ENCODE results near the gene JAKMIP2.

The JAKMIP2 gene

DNA sequence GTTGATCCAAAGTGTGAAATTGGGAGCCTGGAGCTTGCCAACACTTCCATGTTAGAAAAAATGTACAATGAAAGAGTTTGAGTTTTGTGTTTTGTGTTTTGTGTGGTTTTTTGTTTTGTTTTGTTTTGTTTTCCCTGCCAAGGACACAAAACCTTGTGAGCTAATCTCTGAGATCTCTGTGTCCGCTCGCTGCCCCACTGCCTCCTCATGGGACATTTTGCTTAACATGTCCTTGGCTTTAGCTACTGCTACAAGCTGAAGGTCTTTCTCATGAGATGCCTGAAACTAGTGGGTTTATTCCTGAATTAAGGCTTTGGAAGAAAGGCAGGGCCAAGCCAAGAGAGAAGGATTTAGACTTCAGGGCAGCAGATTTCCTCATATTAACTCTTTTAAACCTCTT, 7.3 kb upstream of the JAKMIP2 start:
- DNase-seq (ENCODE audit: low read depth in 2 of 2) = no peak

DNA sequence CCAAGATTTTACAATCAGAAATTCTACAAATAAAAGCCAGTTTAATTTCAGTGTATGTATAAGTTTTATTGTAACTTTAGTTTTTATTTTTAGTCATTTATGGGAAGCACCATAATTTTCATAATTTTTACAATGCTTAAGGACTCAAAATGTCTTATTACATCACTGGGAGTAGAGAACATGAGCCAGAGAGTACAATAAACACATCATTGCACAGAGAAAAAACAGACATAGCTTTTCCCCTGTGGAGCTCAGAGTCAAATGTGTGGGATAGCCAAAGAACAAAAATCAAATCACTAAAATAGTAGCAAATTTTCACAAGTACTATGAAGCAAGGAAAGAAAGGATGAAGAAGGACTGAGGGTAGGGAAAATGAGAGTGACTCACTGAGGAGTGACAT, 5.5 kb upstream of the JAKMIP2 start:
- DNase-seq (ENCODE audit: low read depth in 2 of 2) = no peak

DNA sequence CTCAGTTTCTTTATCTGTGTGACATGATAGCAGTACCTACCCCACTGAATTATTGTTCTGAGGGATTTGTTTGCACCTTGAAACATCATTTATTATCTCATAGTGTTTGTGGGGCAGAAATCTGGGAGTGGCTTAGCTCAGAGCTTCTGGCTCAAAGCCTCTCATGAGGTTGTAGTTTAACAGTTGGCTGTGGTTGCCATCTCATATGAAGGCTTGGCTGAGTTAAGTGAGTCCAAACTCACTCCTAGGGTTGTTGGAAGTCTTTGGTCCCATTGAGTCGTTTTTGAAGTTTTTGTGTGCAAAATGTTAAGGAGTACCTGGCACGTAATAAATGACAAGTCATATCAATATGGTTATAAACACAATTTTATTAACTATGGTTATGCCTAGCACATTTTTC, 3.6 kb upstream of the JAKMIP2 start:
- DNase-seq (ENCODE audit: low read depth in 2 of 2) = no peak

DNA sequence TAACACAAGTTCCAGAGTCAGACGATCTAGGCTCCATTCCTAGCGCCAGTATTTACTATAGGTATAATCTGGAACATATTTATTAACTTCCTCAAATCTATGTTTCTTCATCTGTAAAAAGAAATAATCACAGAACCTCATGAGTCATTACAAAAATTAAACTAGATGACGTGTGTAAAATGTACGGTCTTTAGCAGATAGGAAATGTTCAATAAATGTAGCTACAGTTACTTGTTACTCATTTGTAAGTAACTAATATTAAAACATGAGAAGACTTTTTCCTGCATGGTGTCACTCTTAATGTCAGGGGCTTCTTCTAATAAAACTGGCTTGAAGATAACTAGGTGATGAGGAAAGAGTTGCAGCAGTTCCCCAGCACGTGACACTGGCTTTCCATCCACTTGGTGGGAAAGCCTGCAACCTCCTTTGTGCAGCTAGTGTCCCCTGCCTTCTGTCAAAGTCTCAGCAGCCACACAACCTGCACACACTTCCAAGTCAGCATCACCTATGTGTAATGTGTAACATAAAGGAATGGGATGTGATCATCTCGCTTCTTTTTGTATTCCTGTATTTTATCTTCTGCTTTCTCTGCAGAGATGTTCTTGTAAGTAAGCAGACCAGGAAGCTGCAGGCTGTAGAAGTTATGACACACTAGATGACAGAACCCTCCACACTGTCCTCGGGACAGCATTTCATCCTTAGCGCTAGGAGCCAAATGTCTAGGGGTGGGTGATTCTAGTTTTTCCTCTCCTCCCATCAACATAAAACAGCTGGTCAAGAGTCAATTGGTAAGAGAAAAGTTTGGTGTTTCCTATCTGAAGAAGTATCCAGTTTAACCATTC, 1.8 kb upstream of the JAKMIP2 start:
- no peak for DNase-seq (ENCODE audit: low read depth in 2 of 2)

DNA sequence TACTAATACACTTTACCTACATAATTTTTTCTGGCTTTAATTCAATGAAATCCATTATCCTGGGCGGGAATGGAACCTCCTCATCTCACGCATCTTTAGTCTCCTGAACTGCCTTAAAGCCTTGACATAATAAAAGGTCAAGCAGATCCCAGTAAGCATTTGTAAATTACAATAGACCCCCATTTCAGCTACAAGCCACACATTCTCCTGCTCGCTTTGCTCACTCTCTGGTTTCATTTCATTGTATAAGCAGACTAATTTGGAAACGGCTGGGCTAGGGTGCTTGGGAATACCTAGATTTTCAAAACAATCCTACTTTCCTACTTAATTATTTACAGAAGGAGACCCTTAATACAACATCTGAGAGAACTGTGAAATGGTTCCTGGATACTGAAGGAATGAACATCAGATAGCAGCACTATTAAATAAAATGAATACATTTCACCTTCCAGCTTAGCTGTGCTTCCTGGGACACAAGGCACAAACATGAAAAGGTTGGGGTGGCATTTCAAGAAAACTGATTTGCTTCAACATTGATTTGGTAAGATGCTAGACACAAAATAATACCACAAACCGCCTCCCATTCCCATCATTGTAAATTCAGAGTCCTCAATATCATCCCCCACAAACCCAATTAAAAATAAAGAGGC, 1.5 kb downstream of the JAKMIP2 start:
- DNase-seq (ENCODE audit: low read depth in 2 of 2) = no peak

DNA sequence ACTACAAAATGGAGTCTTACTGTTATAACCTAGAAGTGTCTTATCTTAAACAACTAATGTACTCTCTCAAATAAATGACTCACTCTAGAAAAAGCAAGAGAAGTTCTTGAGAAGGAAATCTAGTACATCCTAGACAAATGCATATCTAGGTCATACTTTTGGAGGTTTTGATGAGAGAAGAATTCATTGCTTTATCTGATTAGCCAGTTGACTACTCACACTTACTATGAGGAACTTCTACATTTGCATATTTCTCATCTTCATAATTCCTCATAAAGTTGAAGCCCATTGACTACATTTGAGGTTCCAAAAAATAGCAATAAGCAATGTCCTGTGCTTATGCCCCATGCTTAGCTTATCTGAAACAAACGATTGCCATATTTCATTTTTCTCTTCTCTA, 2.8 kb downstream of the JAKMIP2 start:
- DNase-seq (ENCODE audit: low read depth in 2 of 2) = no peak

DNA sequence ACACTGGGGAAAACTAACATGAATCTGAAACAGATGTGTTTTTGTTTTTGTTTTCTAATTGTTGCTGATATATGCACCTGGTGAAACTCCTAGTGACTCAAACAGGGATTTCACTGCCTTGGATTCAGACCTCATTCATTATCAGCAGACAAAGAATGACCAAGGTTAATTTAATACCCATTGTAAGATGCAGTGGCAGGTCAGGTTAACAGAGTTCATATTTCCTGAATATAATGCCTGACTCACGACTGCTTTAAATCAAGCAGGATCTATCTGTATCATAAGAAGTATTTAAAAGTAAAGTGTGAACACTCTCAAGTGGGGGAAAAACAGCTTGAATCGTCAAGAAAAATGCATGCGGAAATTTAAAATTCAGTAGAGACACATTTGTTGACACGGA, 5.5 kb downstream of the JAKMIP2 start:
- no peak for DNase-seq (ENCODE audit: low read depth in 2 of 2)

DNA sequence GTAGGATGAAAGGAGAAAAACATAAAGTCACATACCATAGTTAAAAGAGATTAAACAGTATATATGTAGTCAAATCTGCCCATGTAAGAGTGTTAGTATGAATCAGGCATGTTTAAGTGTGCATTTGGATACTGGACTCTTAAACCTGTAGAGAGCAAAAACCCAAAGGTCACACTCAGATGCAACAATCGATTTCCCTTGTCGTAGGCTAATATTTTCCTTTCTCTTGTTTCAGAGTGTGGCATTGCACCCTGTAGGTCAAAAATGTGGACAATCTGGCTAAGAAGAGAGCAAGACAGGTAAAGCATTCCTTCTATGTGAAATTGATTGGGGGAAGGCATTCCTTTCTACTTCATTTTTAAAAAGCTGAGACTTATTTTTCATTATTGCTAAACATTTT, 8.9 kb downstream of the JAKMIP2 start:
- DNase-seq (ENCODE audit: low read depth in 2 of 2) = no peak

DNA sequence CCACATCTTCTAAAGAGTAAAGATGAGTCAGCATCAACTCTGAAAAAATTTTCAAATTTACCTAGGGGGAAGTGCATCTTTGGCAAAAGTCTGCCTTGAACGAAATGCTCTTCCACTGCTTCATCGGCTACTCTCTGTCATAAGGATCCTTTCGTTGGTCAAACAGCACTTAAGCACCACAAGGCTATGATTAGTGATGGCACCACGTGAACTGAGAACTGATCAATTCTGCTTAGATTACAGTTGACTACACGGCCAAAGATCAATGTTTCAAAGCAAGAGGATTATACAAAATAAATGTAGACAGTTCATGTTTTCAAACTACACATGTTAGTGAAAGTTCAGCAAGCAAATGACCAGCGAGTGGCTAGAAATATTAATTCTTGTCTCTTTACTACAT, 9.4 kb downstream of the JAKMIP2 start:
- DNase-seq (ENCODE audit: low read depth in 2 of 2) = no peak

DNA sequence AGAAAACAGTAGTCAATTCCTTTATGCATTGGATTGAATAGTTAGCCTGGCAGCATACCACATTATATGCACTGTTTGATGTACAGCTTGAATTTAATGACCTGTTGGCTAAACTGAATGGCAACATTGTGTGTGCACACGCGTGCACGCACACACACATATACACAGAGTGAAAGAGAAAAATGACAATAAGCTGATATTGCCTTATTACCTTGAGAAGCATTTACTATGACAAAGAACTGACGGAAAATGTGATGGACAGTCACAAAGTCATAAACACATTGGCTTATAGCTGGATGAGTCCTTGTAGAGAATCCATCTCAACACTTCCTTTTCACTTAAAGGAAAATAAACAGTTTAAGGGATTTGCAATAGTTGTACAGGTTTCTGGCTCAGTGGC, 15.5 kb downstream of the JAKMIP2 start:
- no peak for DNase-seq (ENCODE audit: low read depth in 2 of 2)

DNA sequence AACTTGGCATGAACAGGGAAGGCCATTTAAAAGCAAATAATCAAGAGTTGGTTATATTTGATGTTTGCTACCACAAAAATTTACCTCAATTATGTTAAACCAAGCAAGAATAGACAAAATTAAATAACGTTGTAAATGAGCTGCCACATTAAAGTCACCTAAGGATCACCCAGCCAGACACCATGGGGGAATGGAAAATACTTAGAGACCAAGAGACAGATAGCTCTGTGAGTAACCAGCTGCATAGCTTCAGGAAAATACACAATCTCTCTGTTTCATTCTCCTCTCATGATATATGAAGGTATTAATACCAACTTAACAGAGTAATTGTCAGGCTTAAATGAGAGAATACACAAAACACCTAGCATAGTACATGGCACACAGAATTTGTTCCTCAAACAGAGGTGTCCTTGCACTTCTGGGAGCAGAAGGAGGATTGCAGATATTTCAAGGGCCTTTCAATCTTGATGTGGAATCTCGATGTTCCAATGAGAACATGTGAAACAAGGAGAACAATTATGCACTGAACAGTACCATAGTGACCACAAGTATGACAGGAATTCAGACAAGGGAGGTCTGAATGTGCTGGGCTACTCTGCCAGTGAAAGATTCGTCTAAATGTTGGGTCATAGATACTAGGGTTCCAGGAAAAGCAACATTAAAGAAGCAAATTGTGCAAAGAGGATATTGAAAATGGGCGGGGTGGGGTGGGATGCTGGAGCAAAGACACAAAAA, 18.6 kb downstream of the JAKMIP2 start:
- no peak for DNase-seq (ENCODE audit: low read depth in 2 of 2)

DNA sequence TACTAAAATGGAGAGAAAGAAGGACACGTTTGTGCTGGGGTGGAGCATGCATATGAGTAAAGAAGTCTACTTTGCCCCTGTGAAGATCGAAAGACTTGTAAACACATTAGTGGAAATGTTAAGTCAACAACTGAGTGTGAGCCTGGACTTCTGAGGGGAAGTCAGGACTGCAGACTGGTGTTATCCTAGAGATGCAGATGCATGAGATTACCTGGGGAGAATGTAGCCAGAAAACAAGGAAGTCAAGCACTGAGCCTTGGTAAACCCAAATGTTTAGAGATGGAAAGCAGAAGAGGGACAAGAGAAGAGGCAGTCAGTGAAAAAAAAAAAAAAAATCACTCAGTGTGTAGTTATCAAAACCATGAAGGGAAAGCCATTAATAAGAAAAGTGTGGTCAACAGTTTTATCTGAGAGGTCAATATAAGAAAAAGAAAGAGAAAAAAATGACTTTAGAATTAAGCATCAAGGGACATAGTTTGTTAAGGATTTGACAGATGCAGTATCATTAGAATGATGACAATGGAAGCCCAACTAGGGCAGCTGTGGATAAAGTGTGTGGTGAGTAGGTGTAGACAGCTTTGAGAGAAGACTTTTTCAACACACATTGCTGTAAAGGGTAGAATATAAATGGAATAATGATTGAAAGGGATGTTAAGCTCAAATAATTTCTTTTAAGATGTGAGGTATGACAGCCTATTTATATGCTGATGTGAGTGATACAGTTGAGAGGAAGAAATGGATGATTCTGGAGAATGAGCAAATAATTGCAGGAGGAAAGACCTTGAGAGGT, 22.2 kb downstream of the JAKMIP2 start:
- DNase-seq (ENCODE audit: low read depth in 2 of 2) = no peak

DNA sequence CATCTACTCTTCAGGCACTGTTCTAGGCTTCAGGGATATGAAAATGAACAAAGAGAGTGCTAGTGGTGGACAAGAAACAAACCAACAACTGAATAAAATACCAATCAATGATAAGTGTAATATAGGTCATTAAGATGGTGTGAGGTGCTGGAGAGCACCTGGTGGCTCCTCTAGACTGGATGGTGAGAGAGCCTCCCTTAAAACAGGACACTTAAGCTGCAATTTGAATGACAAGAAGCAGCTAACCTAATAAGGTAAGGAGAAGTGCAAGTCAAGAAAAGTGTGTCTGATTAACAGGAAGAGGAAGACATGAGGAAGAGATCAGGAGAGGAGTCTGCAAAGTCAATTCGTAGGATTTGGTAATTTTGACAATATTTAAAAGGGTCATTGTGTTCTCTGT, 23.1 kb downstream of the JAKMIP2 start:
- DNase-seq (ENCODE audit: low read depth in 2 of 2) = no peak

DNA sequence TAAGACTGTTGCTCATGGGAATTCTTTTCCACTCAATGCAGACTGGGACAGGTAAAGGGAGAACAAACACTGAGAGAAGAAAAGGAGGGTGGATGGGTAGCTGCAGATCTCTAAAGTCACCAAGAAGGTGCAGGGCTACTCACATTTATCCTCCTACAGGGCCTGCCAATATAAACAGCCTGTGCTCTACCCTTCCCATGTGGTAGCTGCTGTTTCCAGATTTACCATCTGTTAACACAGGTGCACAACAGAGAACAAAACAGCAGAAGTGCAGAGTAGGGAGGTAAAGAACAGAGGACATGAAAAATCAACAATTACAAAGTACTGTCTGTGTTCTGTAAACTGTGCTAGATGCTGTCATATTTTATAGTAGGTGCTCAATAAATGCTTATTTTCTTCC, 26.0 kb downstream of the JAKMIP2 start:
- DNase-seq (ENCODE audit: low read depth in 2 of 2) = no peak

DNA sequence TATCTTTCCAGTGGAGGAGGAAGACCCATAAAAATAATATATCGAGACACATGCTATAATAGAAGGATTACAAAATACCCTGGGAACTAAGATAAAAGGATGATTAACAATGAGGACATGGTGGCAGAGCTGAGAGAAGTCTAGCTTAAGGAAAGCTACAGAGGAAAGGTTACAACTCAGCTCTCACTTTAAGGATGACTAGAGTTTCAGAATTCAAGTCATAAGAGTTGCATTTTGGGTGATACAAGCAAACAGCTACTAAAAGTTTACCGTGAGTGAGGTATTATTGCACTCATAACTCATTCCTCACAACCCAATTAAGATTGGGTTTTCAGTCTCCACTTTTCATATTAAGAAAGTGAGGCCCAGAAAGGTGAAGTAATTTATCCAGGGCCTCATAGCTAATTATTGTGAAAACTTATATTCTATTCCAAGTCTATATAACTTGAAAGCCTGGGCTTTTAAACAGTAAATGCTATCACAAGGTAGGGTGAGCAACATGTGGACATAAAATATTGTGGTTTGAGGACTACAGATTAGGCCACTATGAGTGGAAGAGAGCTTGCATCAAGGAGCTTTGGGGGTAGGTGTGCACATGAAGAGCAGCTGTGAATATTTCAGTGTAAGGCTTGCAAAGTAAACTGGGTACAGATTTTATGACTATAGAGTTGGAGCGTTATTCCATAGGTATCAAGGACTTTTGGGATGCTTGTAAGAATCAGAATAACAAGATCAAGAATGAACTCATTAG, 28.0 kb downstream of the JAKMIP2 start:
- no peak for DNase-seq (ENCODE audit: low read depth in 2 of 2)

DNA sequence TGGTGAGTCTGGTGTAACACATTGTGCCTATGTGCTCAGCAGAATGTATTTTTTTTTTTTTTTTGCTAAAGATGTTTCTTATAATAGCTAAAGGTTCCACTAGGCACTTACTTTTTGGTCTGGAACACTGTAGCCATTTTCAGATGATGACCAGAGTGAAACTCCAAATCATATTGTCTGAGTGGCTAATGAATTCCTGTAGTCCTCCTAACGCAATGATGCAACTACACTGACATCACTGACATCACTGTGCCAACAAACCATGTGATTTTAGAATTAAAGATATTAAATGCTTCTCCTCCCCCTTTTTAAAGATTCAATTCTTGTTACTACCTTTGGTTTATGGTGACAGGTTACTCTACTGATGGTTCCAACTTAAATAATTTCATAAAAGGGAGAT, 28.8 kb downstream of the JAKMIP2 start:
- no peak for DNase-seq (ENCODE audit: low read depth in 2 of 2)

DNA sequence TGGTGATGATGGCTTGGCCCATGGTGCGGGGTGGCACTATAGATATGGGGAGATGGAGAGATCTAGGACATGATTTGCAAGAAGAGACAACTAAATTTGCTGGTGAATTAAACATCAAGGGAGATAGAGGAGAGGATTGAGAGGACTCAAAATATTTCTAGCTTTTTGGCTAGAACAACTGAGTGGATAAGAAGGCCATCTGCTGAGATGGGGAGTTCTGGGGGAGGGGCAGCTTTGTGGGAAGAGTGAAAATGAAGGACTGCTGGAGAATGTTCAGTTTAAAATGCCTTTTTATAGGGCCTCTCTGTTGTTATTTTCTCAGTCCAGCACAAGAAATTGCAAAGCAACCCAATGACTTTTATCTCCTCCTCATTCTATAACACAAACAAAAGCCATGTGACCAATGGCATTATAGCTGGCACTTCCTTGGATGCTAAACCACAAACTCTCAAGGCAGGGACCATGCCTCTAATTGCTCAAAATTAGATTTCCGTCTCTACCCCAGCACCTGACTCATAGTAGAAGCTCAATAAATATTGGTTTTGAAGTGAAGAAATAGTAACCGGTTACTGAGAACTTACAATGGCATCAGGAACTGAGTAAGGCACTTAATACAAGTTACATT, 29.8 kb downstream of the JAKMIP2 start:
- DNase-seq (ENCODE audit: low read depth in 2 of 2) = no peak

DNA sequence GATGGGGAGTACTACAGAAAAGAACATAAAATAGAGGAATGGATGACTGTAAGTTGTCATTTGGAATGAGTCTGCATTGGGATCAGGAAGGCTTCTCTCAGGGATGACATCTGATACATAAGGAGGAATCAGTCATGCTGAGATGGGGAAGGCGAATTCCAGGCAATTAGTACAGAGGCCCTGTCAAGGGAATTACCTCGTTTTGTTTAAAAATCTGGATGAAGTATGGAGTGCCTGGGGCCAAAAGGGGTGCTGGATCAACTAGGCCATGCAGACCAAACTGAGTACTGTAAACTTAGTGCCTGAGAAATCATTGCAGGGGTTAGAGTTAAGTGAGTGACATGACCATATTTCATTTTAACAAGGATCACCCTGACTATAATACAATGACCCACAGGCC, 30.5 kb downstream of the JAKMIP2 start:
- DNase-seq (ENCODE audit: low read depth in 2 of 2) = no peak

DNA sequence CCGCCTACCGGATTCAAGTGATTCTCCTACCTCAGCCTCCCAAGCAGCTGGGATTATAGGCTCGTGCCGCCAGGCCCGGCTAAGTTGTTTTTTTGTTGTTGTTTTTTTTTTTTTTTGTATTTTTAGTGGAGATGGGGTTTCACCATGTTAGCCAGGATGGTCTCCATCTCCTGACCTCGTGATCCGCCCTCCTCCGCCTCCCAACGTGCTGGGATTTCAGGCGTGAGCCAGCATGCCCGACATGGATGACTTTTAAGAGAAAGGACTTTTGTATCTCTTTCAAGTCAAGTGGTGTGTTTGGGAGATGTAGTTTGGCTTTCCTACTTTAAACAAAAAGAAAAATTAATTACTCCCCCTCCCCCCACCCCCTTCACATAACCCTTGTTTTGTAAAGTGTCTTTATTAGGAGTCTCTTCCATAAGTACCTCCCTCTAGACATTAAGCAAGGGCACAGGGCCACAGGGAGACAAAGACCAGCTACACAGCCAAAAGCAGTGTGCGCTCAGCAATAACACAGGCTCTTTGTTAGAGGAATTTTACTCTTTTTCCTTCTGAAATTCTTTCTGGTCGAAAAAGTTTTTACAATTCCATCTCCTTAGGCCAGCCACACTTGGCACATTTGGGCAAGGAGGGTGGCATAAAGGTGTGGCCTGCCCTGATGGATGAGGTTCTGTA, 31.2 kb downstream of the JAKMIP2 start:
- no peak for DNase-seq (ENCODE audit: low read depth in 2 of 2)

DNA sequence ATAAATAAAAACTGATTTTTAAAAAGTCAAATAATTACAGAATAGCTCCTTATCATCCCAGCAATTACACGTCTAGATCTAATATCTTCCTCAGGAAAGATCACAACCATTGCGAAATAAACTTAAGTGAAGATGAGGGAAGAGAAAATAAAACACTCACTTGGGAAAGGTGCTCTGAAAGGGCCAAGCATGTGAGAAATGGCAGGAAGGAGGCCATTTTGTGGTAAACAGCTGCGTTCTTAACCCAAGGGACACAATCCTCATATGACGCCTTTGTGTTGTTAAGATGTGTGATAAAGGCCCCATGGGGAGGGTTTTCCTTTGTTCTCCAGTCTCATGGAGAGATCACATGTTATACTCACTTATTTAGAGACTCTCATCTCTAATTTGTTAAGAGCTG, 32.5 kb downstream of the JAKMIP2 start:
- no peak for DNase-seq (ENCODE audit: low read depth in 2 of 2)

Measured in activated CD8-positive, alpha-beta memory T cell treated with anti-CD3 and anti-CD28 coated beads for 4 hours (primary cell).